NB4 (cell line): ENCODE measurements around the gene NAALADL2.
"Not testable (repeated sequence)": the region's sequence is repeated elsewhere in the genome, so short reads cannot be mapped to it uniquely, and the experiment has no call there.

Experiments
- DNase-seq: peaks from one replicate; pipeline ENCODE4 v3.0.0; 2010; ENCODE audit warnings: low read depth
- H3K4me3 ChIP-seq: one replicate; pipeline ENCODE4 v1.5.1; 2011; ENCODE audit warnings: mild to moderate bottlenecking, low read depth, low read length, moderate library complexity
- CTCF ChIP-seq: IDR thresholded peaks from one replicate; pipeline ENCODE4 v1.5.1; 2012; ENCODE audit warnings: low read depth, low read length
- MAX ChIP-seq: IDR thresholded peaks from 2 replicates; pipeline ENCODE4 v1.6.1; 2011; ENCODE audit warnings: low read depth, low read length
- MYC ChIP-seq: IDR thresholded peaks from 2 replicates; pipeline ENCODE4 v1.6.1; 2011; ENCODE audit warnings: low read depth, low read length
- POLR2A ChIP-seq: IDR thresholded peaks from 2 replicates; pipeline ENCODE4 v1.6.1; 2011; ENCODE audit warnings: mild to moderate bottlenecking; ENCODE audit not compliant: insufficient read length; ENCODE audit errors: extremely low read depth

The NAALADL2 gene

GRCh38 chr3:175267561-175267960, 408.4 kb downstream of the NAALADL2 start:
- no peak for TF ChIP-seq CTCF
- no peak for TF ChIP-seq POLR2A
- TF ChIP-seq MAX: no peak
- TF ChIP-seq MYC: no peak
- DNase-seq: no peak
- H3K4me3 ChIP-seq: no peak overlapping the region

GRCh38 chr3:175269394-175269793, 410.3 kb downstream of the NAALADL2 start:
- no peak for TF ChIP-seq MAX
- no peak for TF ChIP-seq CTCF
- no peak for TF ChIP-seq POLR2A
- TF ChIP-seq MYC: no peak
- H3K4me3 ChIP-seq: no peak overlapping the region
- DNase-seq: no peak

GRCh38 chr3:175270198-175270837, 411.2 kb downstream of the NAALADL2 start:
- TF ChIP-seq CTCF (no peak), POLR2A (no peak), MYC (no peak), MAX (no peak)
- DNase-seq: no peak
- H3K4me3 ChIP-seq: no peak overlapping the region

- no peak overlapping the region for H3K4me3 ChIP-seq
- no peak for DNase-seq
- TF ChIP-seq CTCF: no peak
- no peak for TF ChIP-seq MAX
- TF ChIP-seq POLR2A: no peak
- TF ChIP-seq MYC: no peak
Measured at GRCh38 chr3:175270866-175271265, 411.7 kb downstream of the NAALADL2 start.

GRCh38 chr3:175271465-175271864, 412.3 kb downstream of the NAALADL2 start:
- H3K4me3 ChIP-seq, DNase-seq: not testable (repeated sequence)

GRCh38 chr3:175272392-175272791, 413.3 kb downstream of the NAALADL2 start:
- TF ChIP-seq POLR2A: no peak
- TF ChIP-seq MYC: no peak
- no peak for TF ChIP-seq CTCF
- no peak for TF ChIP-seq MAX
- DNase-seq: no peak
- no peak overlapping the region for H3K4me3 ChIP-seq
